ENCODE results near the gene NUMBL.
"Not testable (repeated sequence)": the region's sequence is repeated elsewhere in the genome, so short reads cannot be mapped to it uniquely, and the experiment has no call there.

The NUMBL gene

DNA sequence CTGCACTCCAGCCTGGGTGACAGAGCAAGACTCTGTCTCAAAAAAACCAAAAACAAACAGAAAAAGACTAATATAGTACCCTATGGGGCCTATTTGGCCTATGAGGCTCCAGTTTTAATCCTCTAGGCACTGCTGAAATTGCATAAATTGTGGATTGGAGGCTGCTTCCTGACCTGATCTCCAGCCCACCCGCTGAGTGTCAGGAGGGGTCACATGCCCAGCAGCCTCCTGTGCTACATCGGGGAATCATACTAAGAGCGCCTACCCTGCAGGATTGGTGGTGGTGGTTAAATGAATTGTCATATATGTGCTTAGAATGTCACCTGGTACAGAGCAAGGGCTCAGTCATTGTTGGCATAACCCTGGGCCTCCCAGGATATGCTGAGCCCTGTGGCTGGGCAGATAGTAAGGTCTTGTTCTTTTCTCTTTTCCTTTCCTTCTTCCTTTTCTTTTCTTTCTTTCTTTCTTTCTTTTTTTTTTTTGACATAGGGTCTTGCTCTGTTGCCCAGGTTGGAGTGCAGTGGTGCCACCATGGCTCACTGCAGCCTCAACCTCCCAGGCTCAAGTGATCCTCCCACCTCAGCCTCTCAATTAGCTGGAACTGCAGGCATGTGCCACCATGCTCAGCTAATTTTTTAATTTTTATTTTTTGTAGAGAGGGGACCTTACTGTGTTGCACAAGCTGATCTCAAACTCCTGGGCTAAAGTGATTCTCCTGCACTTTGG, 58.0 kb downstream of the NUMBL start:
- no peak for DNase-seq

- DNase-seq: no peak
Measured at GRCh38 chr19:40630571-40631160, 59.8 kb downstream of the NUMBL start.

DNA sequence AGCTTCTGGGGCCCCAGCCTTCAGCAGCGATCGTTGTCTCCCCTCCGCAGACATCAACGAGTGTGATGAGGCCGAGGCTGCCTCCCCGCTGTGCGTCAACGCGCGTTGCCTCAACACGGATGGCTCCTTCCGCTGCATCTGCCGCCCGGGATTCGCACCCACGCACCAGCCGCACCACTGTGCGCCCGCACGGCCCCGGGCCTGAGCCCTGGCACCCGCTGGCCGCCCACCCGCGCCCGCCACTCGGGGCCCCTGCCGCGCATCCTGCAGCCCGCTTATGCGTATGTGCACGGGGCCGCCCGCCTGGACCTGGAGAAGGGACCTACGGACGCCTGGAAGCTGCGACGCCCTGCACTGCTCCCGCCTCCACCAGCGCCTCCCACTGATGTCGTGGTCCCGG, 61.1 kb downstream of the NUMBL start:
- DNase-seq: no peak

DNA sequence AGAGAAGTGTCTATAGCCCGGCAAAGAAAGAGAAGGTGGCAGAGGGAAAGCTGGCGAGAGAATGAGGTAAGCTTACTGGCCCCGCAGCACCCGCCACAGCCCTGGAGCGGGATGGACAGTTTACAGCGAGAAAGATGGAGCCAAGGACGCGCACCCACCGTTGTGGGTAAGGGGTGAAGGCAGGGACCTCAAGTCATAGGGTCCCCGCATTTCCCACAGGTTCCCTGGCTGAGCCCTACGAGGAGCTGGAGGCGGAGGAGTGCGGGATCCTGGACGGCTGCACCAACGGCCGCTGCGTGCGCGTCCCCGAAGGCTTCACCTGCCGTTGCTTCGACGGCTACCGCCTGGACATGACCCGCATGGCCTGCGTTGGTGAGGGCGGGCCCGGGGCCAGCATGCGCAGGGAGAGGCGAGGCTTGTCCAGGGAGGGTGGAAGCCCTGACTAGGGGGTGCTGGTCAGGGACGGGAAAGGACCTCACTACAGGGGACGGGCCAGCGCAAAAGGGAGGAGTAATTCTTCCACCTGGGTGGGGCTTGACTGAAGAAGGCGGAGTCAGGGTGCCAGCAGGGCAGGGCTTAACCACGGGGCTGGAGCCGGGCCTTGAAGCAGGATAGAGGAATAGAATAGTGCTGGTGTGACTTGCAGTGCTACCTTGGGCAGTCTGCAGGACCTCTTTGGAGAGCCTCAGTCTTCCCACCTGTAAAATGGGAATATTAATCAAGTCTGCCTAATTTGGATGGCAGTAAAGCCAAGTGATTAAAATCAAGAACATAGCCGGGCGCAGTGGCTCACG, 62.8 kb downstream of the NUMBL start:
- DNase-seq: no peak

DNA sequence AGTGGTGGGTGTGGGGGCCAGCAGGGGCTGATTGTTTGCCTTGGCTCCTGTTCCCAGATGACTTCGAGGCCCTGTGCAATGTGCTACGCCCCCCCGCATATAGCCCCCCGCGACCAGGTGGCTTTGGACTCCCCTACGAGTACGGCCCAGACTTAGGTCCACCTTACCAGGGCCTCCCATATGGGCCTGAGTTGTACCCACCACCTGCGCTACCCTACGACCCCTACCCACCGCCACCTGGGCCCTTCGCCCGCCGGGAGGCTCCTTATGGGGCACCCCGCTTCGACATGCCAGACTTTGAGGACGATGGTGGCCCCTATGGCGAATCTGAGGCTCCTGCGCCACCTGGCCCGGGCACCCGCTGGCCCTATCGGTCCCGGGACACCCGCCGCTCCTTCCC, 63.5 kb downstream of the NUMBL start:
- DNase-seq: no peak

DNA sequence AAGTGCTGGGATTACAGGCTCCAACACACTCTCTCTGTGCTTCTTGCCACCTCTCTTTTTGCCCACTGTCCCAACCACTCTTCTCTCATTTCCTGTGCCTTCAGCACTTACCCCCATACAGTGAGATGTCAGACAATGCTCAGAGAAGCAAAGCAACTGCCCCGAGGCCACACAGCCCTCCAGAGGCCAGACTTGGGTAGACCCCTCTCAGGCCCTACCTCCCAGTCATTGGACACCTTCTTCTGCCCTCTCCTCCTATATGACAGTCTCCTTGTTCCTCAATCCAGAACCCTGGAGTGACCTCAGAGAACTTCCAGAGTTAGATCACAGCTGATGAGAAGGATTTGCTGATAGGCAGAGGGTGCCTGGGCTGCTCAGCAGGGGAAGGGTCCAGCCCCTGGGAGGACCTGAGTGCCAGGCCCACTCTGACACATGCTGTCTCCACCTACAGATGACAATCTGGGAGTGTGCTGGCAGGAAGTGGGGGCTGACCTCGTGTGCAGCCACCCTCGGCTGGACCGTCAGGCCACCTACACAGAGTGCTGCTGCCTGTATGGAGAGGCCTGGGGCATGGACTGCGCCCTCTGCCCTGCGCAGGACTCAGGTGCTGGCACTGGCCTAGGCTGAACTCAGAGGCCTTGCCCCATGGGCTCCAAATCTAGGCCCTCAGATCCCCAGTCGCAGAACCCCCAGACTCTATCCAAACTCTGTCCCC, 64.9 kb downstream of the NUMBL start:
- no peak for DNase-seq

- not testable (repeated sequence) for DNase-seq
Measured at GRCh38 chr19:40624369-40625153, 65.9 kb downstream of the NUMBL start.

- peak in 1 of 56 donors; percentile 34 for DNase-seq
Measured at GRCh38 chr19:40623403-40624251, 66.8 kb downstream of the NUMBL start.

DNA sequence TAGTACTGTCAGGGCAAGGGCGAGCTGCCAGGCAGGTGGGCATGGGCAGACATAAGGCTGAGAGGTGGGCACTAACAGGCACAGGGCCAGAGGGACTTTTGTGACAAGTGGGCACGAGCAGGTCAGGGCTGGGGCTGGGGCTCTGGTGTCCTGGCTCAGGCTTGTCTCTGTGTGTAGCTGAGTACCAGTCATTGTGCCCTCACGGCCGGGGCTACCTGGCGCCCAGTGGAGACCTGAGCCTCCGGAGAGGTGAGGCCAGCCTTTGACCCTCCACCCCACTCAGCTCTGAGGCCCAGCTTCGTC, 67.7 kb downstream of the NUMBL start:
- DNase-seq: no peak

GRCh38 chr19:40621966-40622772, 68.3 kb downstream of the NUMBL start:
- DNase-seq: peak in 1 of 56 donors; percentile 27

GRCh38 chr19:40621283-40621682, 69.2 kb downstream of the NUMBL start:
- no peak for DNase-seq

- DNase-seq: no peak
Measured at GRCh38 chr19:40620161-40620485, 70.3 kb downstream of the NUMBL start.

DNA sequence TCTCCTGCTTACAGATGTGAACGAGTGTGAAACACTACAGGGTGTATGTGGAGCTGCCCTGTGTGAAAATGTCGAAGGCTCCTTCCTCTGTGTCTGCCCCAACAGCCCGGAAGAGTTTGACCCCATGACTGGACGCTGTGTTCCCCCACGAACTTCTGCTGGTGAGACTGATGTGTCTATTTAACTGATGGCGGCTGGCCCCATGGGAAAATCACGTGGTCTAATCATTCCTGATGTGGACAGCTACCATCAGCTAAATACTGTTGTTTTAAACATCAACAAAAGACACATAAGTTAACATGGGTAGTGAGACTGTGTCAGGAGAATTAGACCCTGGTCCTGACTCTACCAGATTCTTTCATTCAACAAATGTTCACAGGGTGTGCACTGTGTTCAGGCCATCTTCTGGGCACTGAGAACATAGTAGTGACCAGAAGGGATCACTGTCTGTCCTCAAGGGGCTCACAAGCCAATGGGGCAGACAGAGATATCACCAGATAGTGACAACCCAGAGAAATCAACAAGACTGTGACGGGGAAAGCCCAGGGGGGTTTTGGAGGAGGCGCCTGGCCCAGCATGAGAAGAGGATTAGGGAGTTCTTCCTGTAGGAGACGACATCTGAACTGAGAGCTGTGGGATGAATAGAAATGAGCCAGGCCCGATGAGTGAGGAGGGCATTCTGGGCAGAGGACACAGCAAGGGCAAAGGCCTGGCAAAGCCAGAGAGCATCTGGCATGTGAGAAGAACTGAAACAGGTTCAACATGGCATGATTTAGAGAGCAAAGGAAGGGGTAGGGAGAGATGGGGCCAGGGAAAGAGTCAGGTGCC, 70.9 kb downstream of the NUMBL start:
- no peak for DNase-seq

GRCh38 chr19:40617961-40618360, 72.5 kb downstream of the NUMBL start:
- no peak for DNase-seq

- no peak for DNase-seq
Measured at GRCh38 chr19:40616941-40617340, 73.5 kb downstream of the NUMBL start.

- no peak for DNase-seq
Measured at GRCh38 chr19:40616178-40616577, 74.3 kb downstream of the NUMBL start.
